Germinal center (tissue), 1 donor: ENCODE results near the gene CTRB1.
"Not testable (repeated sequence)": the region's sequence is repeated elsewhere in the genome, so short reads cannot be mapped to it uniquely, and the experiment has no call there.

Source experiments
- DNase-seq: peaks from one replicate; pipeline ENCODE4 v3.0.0; 2012; ENCODE audit warnings: mixed read lengths, low spot score

CTRB1 gene

DNA sequence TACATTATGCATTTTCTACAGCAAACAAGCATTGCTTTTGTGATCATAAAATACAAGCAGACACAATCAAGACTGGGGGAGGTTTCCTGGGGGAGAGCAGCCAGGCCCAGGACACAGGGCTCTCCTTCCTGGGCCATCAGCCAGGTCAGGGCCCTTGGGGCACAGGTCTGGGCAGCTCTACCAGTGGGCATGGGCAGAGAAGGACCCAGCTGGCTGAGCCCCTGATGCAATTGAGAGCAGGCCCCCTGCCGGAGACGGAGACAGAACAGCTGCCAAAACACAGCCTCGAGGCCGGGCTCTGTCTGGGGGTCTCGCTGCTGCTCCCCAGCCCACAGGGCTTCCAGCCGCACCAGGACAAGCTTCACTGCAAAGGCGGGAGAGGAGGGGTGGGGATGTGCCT, 21.8 kb downstream of the CTRB1 start:
- not testable (repeated sequence) for DNase-seq

DNA sequence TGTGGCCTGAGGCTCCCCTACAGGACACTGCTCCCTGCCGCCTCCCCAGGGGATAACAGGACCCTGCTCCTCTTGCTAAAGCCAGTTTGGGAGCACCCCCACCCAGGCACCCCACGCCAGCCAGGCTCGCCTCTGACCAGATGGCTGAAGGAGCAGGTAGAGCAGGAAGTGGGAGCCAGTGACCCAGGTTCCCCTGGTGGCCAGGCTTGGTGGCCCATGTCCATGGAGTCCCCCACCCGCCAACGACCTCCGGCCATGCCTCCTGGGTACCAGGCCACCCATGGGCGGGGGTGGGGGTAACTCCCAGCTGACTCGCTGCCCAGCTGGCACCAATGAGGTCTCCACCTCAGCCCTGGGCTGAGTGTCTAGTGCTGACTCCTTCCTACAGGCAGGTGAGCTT, 22.6 kb downstream of the CTRB1 start:
- DNase-seq: no peak

DNA sequence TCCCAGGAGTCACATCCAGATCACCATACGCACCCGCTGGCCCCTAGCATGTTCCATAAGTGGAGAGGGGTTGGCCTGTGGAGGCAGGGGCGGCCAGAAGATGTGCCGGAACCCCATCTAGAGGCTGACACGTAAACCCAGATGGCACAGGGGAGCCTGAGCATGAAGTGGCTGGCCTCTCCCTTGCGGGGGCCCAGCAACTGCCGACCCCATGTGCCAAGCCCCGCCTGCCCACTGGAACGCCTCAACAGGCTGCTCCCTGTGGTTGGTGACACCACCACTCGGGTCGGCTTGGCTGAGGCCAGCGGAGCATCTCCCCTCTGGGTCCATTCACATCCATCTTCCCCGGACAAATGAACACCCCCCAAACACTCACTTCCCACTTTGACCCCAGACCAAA, 23.2 kb downstream of the CTRB1 start:
- no peak for DNase-seq

DNA sequence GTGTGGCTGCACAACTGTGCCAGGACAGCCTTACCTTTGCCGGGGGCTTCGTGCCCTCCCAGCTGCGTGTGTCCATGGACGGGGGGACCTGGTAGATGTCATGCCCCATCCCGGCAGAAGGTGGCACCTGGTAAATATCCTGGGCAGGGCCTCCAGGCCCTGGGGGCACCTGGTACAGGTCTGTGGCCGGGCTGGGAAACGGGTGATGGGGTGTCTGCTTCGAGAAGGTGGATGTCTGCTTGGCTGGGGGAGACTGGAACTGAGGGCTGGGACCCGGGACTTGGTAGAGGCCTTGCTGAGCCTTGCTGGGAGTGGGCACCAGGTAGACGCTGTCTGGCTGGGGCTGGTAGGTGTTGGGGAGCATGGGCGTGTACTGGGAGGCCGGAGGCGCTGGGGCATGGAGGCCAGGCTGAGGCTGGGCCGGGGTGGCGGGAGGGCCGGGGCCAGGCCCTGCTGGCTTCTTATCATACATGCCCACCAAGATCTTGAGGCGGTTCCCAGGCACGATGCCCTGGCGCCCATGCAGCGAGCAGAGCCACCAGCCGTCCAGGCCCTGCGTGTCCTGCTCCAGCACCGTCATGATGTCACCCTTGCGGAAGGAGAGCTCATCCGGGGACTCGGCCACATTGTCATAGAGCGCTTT, 23.8 kb downstream of the CTRB1 start:
- not testable (repeated sequence) for DNase-seq

DNA sequence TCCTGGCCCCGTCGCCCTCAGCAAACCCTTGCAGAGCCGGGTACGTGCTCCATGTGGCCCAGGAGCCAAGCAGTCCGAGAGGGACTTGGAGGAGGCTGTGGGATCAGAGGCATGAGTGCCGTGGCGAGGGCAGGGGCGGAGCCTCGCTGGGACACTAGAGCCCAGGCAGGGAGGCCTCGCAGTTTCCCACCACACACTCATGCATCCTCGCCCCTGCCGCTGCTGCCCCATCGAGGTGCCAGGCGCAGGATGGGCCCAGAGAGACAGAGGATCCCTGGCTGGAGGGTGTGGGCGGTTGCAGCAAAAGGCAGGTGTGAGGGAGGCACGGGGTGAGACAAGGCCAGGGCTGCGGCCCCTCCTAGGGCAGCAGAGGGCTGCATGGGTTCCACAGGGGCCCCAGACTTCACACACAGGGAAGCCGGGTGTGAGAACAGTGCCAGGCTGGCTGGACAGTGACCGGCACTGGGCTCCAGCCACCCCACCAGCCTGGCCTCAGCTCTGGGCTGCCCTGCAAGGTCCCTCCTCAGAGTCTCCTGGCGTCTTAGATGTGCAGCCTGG, 25.0 kb downstream of the CTRB1 start:
- DNase-seq: no peak

DNA sequence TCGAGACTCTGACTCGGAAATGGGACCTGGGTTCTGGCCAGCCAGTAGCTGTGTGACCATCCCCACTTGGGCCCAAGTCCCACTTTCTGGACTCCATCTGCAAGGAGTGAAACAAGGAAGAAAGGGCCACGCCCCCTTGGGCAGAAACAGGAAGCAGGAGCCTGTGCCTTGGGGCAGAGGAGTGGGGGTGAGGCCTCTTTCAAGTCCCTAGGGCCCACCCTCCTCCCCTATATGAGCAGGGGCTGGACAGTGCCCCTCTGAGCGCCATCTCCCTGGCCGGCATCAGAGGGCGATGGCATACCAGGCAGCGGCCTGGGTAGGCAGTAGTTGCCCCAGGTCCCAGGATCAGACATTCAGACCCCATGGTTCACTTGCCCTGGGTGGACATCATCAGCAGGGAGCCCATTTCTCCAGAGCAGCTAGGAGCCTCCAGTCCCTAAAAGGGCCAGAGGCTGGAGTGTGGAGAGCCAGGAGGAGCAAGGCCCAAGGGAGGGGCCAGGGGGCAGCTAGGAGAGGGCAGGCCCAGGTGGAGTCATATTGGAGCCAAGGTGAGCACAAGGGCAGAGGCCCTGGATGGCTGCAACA, 25.5 kb downstream of the CTRB1 start:
- DNase-seq: no peak

DNA sequence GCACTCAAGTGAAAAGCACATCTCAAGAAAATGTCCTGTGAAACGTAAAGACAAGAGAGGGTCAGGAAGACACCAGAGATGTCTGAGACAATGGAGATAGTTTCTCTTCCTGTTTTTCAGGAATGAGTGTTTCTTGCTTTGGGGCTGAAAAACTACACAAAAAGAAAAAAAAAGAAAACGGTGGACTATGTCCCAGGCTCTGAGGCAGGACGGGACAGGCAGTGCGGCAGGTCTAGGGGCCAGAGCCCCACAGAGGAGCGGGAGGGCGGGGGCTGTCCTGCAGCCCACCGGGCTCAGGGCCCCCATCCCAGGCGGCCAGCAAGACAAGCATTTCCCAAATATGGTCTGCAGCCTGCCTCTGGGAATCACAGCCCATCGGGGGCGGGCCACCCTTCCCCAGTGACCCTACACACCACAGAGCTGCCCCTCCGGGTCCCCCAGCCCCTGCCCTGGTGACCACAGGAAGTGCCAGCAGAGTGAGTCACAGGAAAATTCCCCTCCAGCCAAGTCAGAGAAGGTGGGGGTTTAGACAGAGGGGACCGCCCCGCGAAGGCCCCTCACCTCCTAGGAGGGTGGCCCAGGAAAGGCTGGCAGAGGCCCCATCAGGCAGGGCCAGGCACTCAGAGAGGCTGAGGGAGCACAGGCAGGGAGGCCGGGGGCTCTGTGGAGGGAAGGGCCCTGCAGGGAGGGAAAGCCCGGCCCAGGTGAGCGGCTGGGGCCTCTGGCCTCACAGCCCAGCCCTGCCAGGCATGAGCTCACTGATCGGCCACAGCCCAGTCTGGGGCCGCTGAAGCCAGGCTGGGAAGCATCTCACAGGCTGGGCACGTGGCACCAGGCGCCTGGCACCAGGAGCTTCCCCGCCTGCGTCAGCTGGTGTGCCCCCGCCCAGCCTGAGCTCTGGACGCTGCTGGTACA, 26.3 kb downstream of the CTRB1 start:
- no peak for DNase-seq

DNA sequence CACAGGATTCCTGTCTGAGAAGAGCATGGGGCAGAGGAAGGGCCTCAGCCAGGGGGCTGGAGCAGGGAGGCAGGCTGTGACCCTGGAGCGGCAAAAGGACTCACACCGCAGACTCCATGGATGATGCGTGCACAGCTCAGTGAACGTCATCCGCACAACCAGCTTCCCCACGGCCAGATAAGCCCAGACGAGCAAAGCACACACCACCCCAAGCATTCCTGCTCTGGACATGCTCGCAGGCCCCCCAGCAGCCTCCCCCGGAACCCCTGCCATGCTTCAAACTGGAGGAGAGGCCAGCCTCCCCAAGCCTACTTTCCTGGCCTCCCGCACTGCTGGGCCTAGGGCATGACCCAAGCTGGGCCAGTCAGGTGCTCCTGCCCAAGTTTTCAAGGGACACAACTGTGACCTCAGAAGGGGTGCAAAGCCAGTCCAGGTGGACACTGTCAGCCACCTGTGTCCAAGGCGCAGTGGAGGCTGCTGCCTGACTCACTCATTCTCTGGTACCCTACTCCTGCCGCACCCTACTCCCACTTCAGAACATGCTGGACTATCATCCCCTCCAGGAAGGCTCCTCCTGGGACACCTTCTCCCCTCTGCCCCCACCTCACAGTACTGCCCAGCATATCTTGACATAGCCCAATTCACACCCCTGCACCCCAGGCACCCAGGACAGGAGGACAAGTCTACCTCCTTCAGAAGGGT, 27.9 kb downstream of the CTRB1 start:
- DNase-seq: no peak

DNA sequence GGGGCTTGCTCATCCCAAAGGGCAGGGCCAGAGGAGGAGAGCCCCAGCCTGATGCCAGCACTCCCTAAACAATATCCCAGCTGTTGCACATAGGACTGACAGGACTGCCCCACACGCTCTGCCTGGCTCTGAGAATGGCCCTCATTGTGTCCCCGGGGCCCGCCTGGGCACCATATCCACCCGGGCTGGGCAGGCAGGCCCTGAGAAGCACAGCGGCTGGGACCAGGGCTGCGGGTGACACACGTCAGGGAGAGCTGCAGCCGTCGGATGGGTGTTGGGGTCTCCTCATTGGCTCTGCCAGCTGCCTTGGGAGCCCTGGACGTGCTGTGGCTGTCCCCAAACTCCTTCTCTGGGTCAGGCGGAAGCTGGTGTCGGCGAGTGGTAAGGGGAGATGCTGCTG, 28.5 kb downstream of the CTRB1 start:
- no peak for DNase-seq

DNA sequence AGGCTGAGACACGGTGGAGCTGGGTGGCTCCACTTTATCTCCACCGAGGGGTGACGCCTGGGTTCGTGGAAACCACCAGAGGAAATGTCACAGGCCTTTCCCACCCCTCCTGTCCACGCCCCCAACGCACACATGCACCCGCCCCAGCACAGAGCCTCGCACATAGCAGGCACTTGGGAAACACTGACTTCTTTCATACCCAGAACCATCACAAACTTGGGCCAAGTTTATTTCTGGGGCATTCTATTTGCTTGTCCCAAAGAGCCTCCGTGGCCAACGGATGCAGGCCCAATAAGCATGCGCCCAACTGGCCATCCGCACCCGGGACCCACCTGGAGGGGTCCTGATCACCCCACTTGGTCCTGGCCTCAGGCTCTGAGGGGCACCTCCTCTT, 29.4 kb downstream of the CTRB1 start:
- DNase-seq: no peak

DNA sequence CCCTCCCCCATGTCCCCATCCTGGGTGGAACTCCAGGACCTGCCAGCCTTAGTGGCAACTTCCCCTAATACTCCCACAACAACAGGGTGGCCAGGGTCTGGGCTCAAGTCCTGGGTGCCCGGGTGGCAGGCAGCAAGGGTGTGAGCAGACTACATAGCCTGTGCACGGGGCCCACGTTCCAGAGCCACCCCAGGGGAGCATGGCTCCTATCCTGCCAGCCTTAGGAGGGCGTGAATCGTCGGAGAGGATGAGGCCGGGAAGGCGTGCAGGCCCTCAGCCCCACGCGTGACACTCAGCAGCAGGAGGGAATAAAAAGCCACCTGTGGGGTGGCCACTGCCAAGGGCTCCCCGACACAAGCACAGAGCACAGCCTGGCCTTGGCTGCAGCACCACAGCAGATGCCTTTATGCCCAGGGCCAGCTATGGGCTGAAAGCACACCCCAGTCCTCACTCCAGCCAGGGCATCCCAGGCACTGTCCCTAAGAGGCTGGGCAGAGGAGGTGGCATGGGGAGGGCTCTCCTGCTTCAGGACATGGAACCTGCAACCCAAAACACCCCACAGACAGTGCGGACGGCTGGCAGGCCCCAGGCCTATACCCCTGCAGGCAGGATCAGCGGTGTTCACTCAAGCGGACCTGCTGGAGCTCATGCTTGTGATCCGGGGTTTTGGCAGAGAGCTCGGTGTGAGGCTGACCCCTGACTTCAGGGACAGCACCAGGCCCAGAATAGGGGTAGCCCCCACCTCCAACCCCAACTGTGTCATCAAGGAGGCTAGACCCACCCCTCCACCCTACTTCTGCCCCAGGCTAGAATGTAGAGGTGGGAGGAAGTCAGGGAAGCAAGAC, 30.0 kb downstream of the CTRB1 start:
- no peak for DNase-seq

DNA sequence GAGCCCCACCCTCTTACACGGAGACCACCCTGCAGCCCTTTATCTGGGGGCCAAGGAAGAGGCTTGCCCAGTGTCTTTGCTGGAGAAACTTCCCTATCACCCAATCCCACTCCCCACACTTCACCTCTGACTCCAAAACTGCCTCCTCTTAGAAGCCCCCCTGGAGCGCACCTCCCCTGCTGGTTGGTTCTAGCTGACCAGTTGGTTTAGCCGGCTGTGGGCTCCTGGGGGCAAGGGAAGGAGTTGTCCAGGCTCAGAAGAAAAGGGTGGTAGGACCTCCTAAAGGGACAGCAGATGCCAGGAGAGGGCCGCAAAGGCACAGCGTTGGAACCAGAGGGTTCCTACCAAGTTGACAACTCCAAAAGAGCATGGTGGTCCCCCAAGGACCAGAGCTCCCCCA, 30.7 kb downstream of the CTRB1 start:
- no peak for DNase-seq

DNA sequence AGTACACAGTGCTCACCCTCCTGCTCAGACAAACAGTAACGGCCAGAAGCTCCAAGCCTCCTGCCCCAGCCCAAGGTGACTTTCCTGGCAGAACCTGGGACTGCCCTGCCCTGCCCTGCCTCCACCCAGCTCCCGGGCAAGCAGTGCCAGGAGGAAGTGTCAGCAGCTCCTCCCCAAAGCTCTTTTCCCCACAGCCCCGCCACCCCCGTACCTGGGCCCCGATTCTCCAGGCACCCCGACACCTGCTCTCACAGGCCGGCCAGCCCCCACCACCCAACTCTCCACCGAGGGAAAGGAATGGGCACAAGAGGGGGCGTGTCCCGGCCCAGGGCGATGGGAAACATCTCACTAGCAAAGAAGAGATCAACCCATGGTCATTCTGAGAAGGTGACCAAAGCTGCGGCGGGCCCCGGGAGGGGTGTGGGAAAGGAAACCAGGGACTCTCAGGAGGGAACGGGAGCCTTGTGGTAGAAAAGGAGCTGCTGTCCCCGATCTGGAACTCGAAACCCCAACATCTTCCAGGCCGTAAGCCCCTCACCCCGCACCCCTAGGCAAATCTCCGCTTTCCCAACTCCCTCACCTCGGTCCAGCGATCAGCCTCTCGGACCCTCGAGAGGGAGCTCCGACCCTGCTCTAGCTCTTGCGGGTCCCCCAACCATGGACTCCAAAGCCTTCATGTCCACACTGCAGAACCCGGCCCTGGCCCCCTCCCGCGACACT, 31.5 kb downstream of the CTRB1 start:
- DNase-seq: no peak

DNA sequence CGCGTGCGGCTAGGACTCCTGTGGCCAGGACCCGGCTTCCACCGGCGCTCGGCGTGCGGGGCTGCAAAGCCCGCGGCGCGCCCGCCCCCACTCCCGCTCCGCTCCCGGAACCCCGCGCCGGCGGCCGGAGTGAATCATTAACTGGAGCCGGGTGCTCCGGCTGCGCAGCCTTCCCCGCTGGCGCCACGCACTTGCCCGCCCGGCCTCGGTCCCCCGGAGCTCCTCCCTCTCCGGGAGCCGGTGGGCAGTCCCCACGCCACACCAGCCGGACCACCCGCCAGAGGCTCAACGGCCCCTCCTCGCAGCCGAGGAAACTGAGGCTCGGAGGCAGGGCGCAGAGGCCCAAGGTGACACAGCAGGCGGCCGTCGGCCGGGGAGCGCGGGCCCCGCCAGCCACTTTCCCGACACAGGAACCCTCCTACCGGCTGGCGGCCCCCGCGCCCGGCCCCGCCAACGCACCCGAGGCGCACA, 32.1 kb downstream of the CTRB1 start:
- DNase-seq: peak; percentile 43

DNA sequence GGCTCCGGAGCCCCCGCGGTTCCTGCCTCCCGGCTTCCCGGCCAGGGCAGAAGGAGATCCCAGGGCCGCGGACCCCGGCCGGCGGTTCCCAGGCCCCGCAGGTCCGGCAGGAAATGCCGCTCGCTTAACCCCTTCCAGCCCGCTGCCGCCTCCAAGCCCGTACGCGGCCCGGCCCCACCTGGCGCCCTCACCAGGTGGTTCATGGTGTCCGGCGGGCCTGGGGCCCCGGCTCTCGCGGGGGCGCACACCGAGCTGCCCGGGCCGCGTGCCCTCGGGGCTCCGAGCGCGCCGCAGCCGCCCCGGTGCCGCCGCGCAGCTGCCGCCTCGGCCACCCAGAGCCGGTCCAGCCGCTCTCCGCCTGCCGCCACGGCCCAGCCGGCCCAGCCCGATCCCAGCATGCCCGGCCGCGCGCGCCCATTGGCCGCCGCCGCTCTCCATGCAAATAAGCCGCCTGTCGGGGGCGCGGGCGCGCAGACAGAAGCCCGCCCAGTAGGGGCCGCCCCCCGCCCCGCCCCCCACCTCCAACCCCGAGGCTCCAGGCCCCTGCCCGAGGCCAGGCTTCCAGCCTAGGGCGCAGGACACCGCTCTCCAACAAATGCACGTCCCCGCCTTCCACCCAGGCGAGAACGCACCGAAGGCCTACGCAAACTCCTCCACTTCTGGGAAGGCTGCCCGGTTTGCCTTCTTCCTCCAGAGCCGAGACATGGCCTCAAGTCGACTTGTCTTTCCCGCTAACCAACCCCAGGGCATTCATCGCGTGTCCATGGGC, 32.7 kb downstream of the CTRB1 start, which contains the start of gene BCAR1:
Gene BCAR1 (minus strand): TSS at position 345 of the 769 bp plus-strand sequence. CDS start 142 bp downstream, at position 203.
- DNase-seq: peak; percentile 84

DNA sequence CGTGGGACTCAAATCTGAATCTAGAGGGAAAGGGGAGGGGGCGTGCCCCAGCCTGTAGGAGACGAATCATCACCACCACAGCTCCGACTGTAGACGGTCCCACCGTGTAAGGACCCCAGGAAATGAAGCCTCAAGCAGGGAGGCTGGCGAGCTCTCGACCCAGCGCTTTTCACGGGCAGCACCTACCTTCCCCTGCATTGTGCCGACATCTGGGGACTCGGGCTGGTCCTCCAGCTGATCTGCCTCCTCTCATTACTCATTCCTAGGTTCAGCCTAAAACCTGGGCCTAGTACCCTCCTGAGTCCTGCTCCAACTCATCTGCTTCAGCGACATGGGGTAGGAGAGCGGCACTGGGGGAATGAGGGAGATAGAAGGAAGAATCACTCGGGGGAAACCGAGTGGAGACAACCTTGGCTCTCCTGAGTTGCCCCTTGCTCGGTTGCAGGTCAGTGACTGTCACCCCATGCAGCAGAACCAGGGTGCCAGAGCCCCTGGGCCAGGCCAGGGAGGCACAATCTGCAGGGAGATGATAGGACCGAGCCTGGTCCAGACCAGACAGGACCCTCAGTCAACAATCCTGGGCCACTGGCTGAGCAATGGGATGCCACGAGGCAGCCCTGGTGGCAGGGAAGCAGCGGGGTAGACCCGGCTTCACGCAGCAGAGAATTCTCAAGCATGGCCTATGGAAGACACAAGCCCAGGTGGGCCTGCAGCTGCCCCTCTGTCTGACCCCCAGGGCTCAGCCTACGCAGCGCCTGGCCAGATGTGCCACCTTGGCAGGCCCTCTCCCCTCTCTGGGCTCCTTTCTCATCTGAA, 33.5 kb downstream of the CTRB1 start:
- no peak for DNase-seq

DNA sequence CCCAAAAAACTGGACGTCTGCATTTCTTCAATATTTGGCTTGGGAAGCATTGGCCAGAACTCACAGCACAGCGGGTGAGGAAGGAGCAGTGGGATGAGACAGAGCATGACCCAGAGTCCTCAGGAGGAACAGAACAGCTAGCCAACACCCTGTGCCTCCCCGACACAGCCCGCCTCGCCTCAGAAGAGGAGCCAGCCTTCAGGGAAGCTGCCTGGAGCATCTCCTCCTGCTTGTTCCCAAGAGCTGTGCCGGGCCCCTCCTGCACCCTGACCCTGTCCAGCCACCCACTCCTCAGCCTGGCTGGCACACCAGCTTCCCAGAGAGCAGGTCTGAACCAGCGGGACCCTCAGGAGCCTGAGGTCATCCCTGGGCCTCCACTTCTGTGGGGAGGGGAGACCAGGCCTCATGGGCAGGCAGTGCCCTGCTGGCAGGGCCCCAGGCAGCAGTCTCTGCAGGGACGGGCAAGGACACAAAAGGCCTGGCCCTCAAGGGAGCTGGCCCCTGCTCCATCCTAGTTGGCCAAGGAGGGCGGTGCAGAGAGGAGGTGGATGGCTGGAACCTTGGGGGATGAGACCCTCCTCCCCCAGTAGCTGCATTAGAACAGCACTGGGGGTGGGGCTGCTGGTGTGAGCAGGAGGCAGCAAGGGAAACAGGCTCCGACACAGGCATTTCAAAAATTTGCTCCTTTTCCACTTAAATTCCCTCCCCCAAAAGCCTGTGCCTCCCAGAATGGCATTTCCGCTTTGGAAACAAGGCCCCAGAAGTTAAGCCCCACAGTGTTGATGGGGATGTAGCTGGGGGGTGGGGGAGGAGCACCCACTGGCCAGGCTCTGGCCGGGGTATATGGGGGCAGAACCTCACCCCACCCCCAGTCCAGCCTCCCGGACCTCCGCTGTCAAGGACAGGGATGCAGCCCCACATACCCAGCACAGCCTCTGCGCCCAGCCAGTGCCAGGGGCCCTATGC, 34.4 kb downstream of the CTRB1 start:
- DNase-seq: no peak
